Caco-2 (cell line): ENCODE data around the gene ANKS3. TPM values are rescaled to one million over a fixed set of nuclear protein-coding genes. Genes with fewer than 3 reads are reported as not detected.

ENCODE experiments used
- BruUV-seq: library from RNA; stranded (reverse); fragments of 400-500 nt; replicated peaks from 2 replicates; lab custom pipeline; 2021; lab: Mats Ljungman, UMichigan
- CTCF ChIA-PET: fragments of 300-600 bp; sonication (Branson Sonifier 250); formaldehyde crosslinking; loops from one replicate; lab custom pipeline; 2022; ENCODE audit warnings: antibody characterized with exemption; lab: Charles Lee
- POLR2A ChIA-PET: fragments of 300-600 bp; sonication (Branson Sonifier 250); formaldehyde crosslinking; loops from one replicate; lab custom pipeline; 2022; ENCODE audit warnings: antibody characterized with exemption; lab: Charles Lee
- DNase-seq, 2 experiments: peaks; one replicate each; pipeline versions ENCODE4 v3.0.0 to v3.0.0-alpha.2; 2020 to 2022
- H3K27me3 ChIP-seq: replicated peaks from 2 replicates; pipeline ENCODE4 v1.6.0; 2011; ENCODE audit warnings: low read length; ENCODE audit not compliant: control insufficient read depth, insufficient read depth
- H3K36me3 ChIP-seq: 2 replicates; pipeline ENCODE4 v1.5.1; 2011; ENCODE audit warnings: low read length; ENCODE audit not compliant: control insufficient read depth, insufficient read depth
- H3K4me1 ChIP-seq: fragments of 250-450 bp; sonication (Bioruptor Pico); 2 replicates; pipeline ENCODE4 v1.5.1; 2020; ENCODE audit warnings: mild to moderate bottlenecking
- H3K4me3 ChIP-seq: 2 replicates; pipeline ENCODE4 v1.5.1; 2011; ENCODE audit warnings: low read depth, mild to moderate bottlenecking, control low read depth, low read length
- H3K9me3 ChIP-seq: fragments of 250-450 bp; sonication (Bioruptor Pico); 2 replicates; pipeline ENCODE4 v1.5.1; 2020; ENCODE audit warnings: mild to moderate bottlenecking, moderate library complexity
- H3K27ac Mint-ChIP-seq: one replicate; pipeline ENCODE4 v1.8.0; 2022; ENCODE audit warnings: mixed read lengths; ENCODE audit not compliant: unreplicated experiment
- H3K27me3 Mint-ChIP-seq: one replicate; pipeline ENCODE4 v1.8.0; 2022; ENCODE audit warnings: mixed read lengths; ENCODE audit not compliant: insufficient read depth, unreplicated experiment
- H3K36me3 Mint-ChIP-seq: one replicate; pipeline ENCODE4 v1.8.0; 2022; ENCODE audit warnings: mild to moderate bottlenecking, mixed read lengths; ENCODE audit not compliant: insufficient read depth, unreplicated experiment
- H3K4me1 Mint-ChIP-seq: one replicate; pipeline ENCODE4 v1.8.0; 2022; ENCODE audit warnings: low read depth, mixed read lengths; ENCODE audit not compliant: unreplicated experiment
- H3K4me3 Mint-ChIP-seq: one replicate; pipeline ENCODE4 v1.8.0; 2022; ENCODE audit warnings: mild to moderate bottlenecking, moderate library complexity, mixed read lengths; ENCODE audit not compliant: unreplicated experiment
- H3K9me3 Mint-ChIP-seq: one replicate; pipeline ENCODE4 v1.8.0; 2022; ENCODE audit warnings: mixed read lengths; ENCODE audit not compliant: unreplicated experiment
- intact Hi-C: fragments of 100-400 bp; cut with micrococcal nuclease; formaldehyde crosslinking; loops from one replicate; pipeline ENCODE4 v1.10.0; 2022; ENCODE audit not compliant: unreplicated experiment
- total RNA-seq: library from RNA; stranded (reverse); gene quantifications from 2 replicates; pipeline ENCODE4 v1.2.3, GENCODE V29; 2022
- TF ChIP-seq, protein P1 (sequence below), 2 experiments: fragments of 200-600 bp in 1 of 2; IDR thresholded peaks; 1 replicate in 1 of 2; 2 replicates in 1 of 2; pipeline versions ENCODE4 v1.5.1 to v1.8.0; 2011 to 2022; ENCODE audit warnings: antibody characterized with exemption in 1 of 2, control low read depth in 1 of 2, inconsistent platforms in 1 of 2, low read depth in 1 of 2, low read length in 1 of 2, mild to moderate bottlenecking in 1 of 2, moderate library complexity in 1 of 2; ENCODE audit not compliant: insufficient read depth in 1 of 2, severe bottlenecking in 1 of 2, unreplicated experiment in 1 of 2

ANKS3 gene
- total RNA-seq, 1 experiment from 2014 or later = 28.1 TPM

DNA sequence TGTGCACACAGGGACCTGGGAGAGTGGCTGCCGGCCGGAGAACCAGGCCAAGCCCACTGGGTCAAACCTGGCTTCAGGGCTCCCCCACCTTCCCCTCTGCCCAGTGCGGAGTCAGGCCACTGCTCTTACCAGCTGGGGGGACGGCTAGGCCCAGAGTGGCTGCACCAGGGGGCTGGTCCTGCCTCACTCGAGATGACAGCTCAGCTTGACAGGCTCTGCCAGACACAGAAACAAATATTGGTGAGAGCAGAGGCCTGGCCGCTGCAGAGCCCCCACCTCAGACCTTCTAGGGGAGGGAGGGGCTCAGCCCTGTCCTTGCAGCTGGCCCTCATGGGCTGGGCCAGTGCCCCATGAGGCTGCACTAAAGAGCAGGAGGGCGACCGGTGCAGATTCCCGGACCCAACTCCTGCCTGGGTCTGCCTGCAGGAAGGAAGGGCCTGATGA is 36.2 kb downstream of the ANKS3 start:
- Mint-ChIP-seq H3K9me3 (no peaks in the 10 kb centered on the region), H3K36me3 (peaks cover 53% of the 10 kb centered on the region), H3K27ac (no peak overlapping the region), H3K4me1 (no peaks in the 10 kb centered on the region), H3K27me3 (no peaks in the 10 kb centered on the region), H3K4me3 (no peak overlapping the region)
- no peaks in the 10 kb centered on the region; the same call in 1 of the 2 replicates for H3K36me3 ChIP-seq
- H3K4me3 ChIP-seq = no peak overlapping the region
- no TSS peak for BruUV-seq
- POLR2A ChIA-PET = interaction anchor here (0.5 kb wide), 1 partner anchor 105 kb away, joined by 3 read pairs; no protein-coding TSS in a partner anchor
- no peaks in the 10 kb centered on the region for H3K27me3 ChIP-seq
- TF ChIP-seq, protein P1, sequence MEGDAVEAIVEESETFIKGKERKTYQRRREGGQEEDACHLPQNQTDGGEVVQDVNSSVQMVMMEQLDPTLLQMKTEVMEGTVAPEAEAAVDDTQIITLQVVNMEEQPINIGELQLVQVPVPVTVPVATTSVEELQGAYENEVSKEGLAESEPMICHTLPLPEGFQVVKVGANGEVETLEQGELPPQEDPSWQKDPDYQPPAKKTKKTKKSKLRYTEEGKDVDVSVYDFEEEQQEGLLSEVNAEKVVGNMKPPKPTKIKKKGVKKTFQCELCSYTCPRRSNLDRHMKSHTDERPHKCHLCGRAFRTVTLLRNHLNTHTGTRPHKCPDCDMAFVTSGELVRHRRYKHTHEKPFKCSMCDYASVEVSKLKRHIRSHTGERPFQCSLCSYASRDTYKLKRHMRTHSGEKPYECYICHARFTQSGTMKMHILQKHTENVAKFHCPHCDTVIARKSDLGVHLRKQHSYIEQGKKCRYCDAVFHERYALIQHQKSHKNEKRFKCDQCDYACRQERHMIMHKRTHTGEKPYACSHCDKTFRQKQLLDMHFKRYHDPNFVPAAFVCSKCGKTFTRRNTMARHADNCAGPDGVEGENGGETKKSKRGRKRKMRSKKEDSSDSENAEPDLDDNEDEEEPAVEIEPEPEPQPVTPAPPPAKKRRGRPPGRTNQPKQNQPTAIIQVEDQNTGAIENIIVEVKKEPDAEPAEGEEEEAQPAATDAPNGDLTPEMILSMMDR (IDR thresholded peaks at IDR 0.05; ENCODE audit: insufficient read depth in 1 of 2, low read depth in 1 of 2, low read length in 1 of 2, severe bottlenecking in 1 of 2, unreplicated experiment in 1 of 2) = no peak
- CTCF ChIA-PET = no interaction called here
- no peaks in the 10 kb centered on the region for H3K9me3 ChIP-seq
- intact Hi-C loops = no loop called here
- DNase-seq = no peak
- 0 out of 2 replicates have a peak, but pooled peaks cover under 1% of the 10 kb centered on the region for H3K4me1 ChIP-seq

DNA sequence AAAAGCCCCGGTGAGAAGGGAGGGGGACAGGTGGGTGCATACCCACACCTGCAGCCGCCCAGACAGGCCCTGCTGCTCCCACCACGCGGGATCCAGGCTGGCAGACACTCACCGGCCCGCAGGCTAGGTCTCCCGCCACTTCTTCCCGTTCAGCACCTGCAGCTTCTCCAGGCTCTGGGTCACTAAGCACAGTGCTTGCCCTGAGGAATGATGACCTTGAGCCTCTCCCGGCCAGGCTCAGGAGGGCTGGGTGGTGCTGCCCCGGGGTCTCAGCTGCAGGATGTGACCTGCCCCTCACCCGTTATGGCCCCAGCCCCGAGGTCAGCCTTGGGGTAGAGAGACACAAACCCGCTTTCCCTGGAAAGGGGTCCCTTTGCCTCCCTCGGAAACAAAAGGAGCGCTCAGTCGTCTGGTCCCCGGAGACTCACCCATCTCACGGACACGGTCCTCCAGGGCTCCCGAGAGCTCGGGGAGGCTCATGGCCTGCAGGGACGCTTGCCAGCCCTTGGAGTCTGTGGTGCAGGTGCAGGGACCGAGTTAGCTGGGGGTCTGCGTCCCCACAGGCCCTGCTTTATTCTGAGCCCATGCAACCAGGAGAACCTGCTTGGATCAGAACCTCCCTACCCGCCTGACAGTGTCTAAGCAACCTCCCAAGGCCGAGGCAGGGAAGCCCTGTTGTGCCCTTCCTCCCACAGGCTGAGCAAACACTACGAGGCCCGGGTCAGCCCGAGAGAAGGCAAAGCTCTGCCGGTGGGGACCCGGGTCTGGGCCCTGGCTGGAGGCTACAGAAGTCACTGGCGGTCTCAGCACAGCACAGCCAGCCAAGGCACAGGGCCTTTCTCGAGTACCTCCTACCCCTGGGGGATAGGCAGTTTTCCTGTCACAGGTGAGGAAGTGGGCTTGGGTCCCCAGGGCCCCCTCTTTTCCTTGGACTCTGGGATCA is 36.9 kb downstream of the ANKS3 start:
- ChIA-PET POLR2A (interaction anchor here (0.5 kb wide), 1 partner anchor 106 kb away, joined by 3 read pairs; no protein-coding TSS in a partner anchor), CTCF (interaction anchor here (0.5 kb wide), 1 partner anchor 17 kb away, joined by 3 read pairs; no protein-coding TSS in a partner anchor)
- Histone ChIP-seq H3K27me3 (no peaks in the 10 kb centered on the region), H3K36me3 (no peaks in the 10 kb centered on the region; the same call in 1 of the 2 replicates), H3K4me3 (no peak overlapping the region), H3K9me3 (no peaks in the 10 kb centered on the region), H3K4me1 (0 out of 2 replicates have a peak, but pooled peaks cover 6% of the 10 kb centered on the region)
- no peaks in the 10 kb centered on the region for H3K27me3 Mint-ChIP-seq
- no TSS peak for BruUV-seq
- TF ChIP-seq, protein P1 (IDR thresholded peaks at IDR 0.05; ENCODE audit: insufficient read depth in 1 of 2, low read depth in 1 of 2, low read length in 1 of 2, severe bottlenecking in 1 of 2, unreplicated experiment in 1 of 2) = no peak
- DNase-seq = peak in 1 of 2 experiments; percentile 34
- H3K4me3 Mint-ChIP-seq = no peak overlapping the region
- H3K4me1 Mint-ChIP-seq = no peaks in the 10 kb centered on the region
- H3K9me3 Mint-ChIP-seq = no peaks in the 10 kb centered on the region
- intact Hi-C loops = no loop called here
- peaks cover 53% of the 10 kb centered on the region for H3K36me3 Mint-ChIP-seq
- H3K27ac Mint-ChIP-seq = no peak overlapping the region

DNA sequence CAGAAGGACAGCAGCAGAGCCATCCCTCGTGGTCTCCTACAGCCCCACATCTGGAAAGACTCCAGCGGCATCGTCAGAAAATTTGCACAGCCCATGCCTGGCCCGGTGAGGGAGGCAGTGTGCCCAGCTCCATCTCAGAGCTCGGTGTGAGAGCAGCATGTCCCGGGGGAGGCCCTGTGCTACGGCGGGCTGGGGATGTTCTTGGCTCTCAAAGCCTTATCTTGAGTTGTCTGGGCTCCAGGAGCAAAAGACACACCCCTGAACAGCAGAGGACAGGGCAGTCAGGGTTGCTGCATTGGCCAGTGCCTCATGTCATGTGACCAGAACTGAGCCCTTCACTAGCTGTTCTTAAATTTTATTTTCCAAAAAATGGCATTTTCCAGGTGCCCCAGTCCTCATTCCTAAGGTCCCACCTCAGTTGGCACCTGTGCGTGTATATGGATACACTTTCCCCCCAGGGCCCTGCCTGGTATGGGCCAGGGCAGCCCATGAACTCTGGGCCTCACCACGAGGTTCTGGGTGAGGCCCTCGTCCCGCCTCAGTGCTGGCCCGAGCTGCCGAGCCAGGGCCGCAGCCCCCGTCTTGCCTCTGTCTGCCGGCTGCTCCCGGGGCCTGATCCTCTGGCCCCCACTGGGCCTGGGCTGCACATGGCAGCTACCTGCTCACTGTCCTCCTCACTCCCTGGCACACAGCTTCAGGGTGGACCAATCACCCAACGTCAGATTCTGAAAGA is 37.7 kb downstream of the ANKS3 start:
- no peaks in the 10 kb centered on the region for H3K4me1 Mint-ChIP-seq
- H3K27me3 Mint-ChIP-seq = no peaks in the 10 kb centered on the region
- TF ChIP-seq, protein P1 (IDR thresholded peaks at IDR 0.05; ENCODE audit: insufficient read depth in 1 of 2, low read depth in 1 of 2, low read length in 1 of 2, severe bottlenecking in 1 of 2, unreplicated experiment in 1 of 2) = no peak
- CTCF ChIA-PET = interaction anchor here (0.5 kb wide), 1 partner anchor 16 kb away, joined by 3 read pairs; no protein-coding TSS in a partner anchor
- no peak overlapping the region for H3K4me3 Mint-ChIP-seq
- no TSS peak for BruUV-seq
- no peaks in the 10 kb centered on the region for H3K9me3 Mint-ChIP-seq
- no peaks in the 10 kb centered on the region; the same call in 1 of the 2 replicates for H3K36me3 ChIP-seq
- POLR2A ChIA-PET = no interaction called here
- H3K27me3 ChIP-seq = no peaks in the 10 kb centered on the region
- H3K9me3 ChIP-seq = no peaks in the 10 kb centered on the region
- peaks cover 52% of the 10 kb centered on the region for H3K36me3 Mint-ChIP-seq
- no peak overlapping the region for H3K4me3 ChIP-seq
- intact Hi-C loops = no loop called here
- no peak overlapping the region for H3K27ac Mint-ChIP-seq
- no peak for DNase-seq
- H3K4me1 ChIP-seq = 0 out of 2 replicates have a peak, but pooled peaks cover 6% of the 10 kb centered on the region
